ENCODE data around the gene KLC1.

Gene KLC1

DNA sequence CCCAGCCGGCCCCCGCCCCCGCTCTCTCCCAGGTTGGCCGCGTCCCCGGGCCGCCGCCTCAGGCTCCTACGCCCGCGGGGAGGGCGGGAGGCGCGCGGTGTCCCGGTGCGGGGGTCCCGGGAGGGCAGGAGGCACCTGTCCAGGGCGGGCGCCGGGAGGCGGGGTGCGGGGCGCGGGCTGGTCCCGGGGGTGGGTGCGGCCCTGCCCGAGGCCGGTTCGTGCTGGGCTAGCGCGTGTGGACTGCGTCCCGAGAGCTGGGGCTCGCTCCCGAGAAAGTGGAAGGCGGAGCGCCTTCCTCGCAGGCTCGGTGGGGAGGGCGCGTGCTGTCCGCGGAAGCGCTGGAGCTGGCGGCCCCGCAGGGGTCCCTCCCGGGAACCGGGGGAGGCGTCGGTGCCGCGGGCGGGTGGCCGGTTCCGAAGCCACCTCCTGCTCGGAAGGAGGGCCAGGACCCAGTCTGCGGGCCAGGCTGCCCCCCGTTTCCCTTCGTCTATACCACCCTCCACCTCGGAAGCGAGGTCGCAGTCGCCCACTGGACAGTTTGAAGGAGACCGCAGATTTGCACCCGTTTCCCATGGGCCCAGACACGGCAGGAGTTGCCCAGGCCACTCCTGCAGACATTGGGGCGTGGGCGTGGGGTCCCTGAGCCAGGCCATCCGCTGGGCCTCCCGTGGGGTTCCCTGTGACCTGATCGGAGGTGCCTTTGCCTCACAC is 87.2 kb downstream of the KLC1 start:
- Mint-ChIP-seq H3K27me3 (no peaks in the 10 kb centered on the region), H3K4me3 (peak overlapping the region; percentile 95), H3K27ac (no peak overlapping the region), H3K4me1 (peaks cover 73% of the 10 kb centered on the region), H3K36me3 (peaks cover 3% of the 10 kb centered on the region), H3K9me3 (no peaks in the 10 kb centered on the region)
- DNase-seq, result peak; percentile 60
- CTCF ChIA-PET, result no interaction called here

DNA sequence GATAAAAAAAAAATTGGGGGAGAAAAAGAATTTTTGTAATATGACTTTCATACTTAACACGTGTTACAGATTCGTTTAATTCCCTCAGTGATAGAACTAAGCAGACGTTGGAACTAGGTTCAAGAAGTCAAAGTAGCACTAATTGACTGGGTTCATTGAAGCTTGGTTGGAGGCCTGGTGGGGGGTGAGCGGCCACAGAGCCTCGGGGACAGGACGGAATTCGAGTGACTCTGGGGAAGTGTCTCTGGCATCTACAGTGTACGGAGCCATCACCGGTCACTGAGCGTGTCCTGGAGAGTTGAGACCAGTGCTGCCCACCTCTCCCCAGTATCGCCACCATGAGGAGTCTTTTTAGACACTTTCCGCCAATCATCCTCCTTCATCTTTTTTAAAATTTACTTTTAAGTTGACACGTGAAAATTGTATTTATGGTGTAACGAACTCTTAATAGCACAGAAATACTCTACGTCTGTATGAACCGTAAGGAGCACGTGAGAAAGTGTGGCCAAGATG is 87.9 kb downstream of the KLC1 start:
- peaks cover 66% of the 10 kb centered on the region for H3K4me1 Mint-ChIP-seq
- H3K9me3 Mint-ChIP-seq, result no peaks in the 10 kb centered on the region
- peaks cover 3% of the 10 kb centered on the region for H3K36me3 Mint-ChIP-seq
- H3K27ac Mint-ChIP-seq, result no peak overlapping the region
- no peaks in the 10 kb centered on the region for H3K27me3 Mint-ChIP-seq
- no peak for DNase-seq
- peak overlapping the region; percentile 76 for H3K4me3 Mint-ChIP-seq
- CTCF ChIA-PET, result no interaction called here

DNA sequence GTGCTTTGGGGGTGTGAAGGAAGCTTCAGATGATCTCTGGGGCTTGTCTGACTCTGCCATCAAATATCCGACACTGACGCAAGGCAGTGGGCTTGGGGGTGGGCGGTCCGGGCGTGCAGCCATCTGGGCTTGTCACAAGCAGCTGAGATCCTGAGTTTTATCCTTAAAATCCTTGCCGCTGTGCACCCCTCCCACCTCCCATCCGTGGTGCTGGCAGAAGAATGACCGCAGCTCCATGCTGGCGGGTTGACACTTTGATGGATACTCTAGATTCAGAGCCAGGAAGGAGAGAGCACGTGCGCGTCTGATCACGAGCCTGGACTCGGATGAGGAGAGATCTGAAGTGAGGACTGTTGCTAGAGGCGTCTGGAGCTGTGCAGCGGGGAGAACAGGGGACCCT is 89.6 kb downstream of the KLC1 start:
- no peak overlapping the region for H3K4me3 Mint-ChIP-seq
- CTCF ChIA-PET, result no interaction called here
- H3K27ac Mint-ChIP-seq, result no peak overlapping the region
- no peaks in the 10 kb centered on the region for H3K27me3 Mint-ChIP-seq
- H3K36me3 Mint-ChIP-seq, result peaks cover 3% of the 10 kb centered on the region
- peaks cover 50% of the 10 kb centered on the region for H3K4me1 Mint-ChIP-seq
- DNase-seq, result no peak
- H3K9me3 Mint-ChIP-seq, result no peaks in the 10 kb centered on the region

DNA sequence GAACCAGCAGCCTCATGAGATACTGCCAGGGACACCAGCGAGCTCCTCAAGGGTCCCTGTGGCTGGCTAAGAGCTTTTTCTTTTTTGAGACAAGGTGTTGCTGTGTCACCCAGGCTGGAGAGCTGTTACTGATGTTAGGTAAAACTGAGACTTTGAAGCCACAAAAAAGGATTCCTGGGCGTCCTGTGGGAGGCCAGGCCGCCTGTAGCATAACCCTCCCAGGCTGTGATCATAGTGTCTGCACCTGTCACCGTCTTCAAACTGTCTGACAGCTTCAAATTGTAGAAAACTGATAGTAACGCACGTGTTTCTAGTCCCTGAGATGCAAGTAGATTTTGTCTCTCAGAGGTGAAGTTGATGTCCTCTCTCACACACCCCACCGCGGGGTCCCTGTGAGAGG is 90.7 kb downstream of the KLC1 start:
- CTCF ChIA-PET, result no interaction called here
- Mint-ChIP-seq H3K27ac (no peak overlapping the region), H3K4me1 (peaks cover 39% of the 10 kb centered on the region), H3K9me3 (no peaks in the 10 kb centered on the region), H3K4me3 (no peak overlapping the region), H3K27me3 (no peaks in the 10 kb centered on the region), H3K36me3 (peaks cover 3% of the 10 kb centered on the region)
- DNase-seq, result no peak

DNA sequence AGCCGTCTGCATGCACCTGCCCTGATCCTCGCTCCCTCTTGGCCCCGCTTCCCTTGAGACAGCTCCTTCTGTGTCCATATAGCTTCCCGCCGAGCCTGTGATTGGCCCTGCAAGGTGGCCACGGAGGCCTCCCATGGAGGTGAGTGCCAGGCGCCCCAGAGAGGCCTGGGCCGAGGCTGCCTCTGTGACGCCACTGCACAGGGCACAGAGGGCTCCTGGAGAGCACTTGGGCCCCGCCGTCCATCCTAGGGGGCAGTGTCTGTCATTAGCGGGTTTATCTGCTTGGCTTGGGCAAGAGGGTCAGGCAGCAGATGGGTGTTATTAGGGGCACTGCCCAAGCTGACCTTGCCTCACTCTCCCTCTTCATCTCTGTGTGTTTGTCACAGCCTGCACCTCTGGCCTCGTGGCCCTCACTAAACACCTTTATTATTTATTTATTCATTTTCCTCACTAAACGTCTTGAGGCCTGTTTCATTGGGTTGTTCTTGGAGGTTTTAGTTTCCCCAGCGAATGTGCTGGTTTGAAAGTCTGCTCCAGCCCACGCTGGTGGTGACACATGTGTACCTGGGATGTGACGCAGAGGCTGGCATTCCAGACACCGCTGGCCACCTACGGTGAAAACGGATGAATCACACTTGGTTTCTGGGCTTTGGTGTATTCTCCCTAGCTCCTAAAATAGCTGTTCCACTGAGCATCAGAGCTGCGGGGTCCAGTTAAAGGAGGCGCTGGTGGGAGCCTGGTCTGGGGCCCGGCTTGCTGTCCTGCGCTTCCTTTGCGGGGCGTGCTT is 92.5 kb downstream of the KLC1 start:
- Mint-ChIP-seq H3K36me3 (peaks cover 1% of the 10 kb centered on the region), H3K9me3 (no peaks in the 10 kb centered on the region), H3K27me3 (no peaks in the 10 kb centered on the region), H3K4me1 (peaks cover 35% of the 10 kb centered on the region), H3K4me3 (no peak overlapping the region), H3K27ac (no peak overlapping the region)
- CTCF ChIA-PET, result no interaction called here
- no peak for DNase-seq

DNA sequence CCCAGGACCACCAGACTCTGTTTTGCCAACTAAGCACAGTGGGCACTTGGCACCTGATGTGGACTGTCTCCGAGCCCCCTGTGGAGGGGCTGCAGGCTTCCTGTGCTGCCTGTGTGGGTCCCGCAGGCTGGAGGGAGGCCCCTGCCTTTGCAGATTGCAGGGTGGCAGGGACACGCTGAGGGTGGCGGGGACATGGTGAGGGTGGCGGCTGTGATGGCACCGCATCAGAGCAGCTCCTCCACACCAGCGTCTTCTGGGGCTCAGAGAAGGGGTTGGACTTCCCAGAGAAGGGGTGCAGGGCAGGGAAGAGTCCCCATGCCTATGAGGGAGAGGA is 94.7 kb downstream of the KLC1 start:
- no peaks in the 10 kb centered on the region for H3K36me3 Mint-ChIP-seq
- DNase-seq, result no peak
- no peak overlapping the region for H3K27ac Mint-ChIP-seq
- H3K4me3 Mint-ChIP-seq, result no peak overlapping the region
- no peaks in the 10 kb centered on the region for H3K27me3 Mint-ChIP-seq
- CTCF ChIA-PET, result no interaction called here
- H3K4me1 Mint-ChIP-seq, result peaks cover 16% of the 10 kb centered on the region
- no peaks in the 10 kb centered on the region for H3K9me3 Mint-ChIP-seq

DNA sequence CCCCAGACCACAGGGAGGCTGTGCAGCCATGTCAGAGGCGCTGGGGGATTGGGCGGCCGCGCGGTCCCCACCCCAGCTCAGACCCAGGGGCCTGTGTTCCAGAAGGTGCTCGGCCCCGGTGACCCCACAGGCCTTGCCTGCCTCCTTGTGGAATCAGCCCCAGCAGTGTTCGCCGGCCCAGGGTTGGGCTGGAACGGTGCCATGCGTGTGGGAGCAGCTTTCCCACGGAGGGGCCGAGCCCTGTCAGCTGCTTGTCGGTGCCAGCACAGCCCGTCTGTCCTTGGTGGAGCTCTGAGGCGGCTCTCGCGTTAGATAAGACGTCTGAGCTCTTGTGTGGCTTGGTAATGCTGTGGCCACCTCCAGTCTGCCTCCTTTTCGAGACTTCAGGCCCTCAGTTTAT is 95.1 kb downstream of the KLC1 start:
- no peak overlapping the region for H3K27ac Mint-ChIP-seq

DNA sequence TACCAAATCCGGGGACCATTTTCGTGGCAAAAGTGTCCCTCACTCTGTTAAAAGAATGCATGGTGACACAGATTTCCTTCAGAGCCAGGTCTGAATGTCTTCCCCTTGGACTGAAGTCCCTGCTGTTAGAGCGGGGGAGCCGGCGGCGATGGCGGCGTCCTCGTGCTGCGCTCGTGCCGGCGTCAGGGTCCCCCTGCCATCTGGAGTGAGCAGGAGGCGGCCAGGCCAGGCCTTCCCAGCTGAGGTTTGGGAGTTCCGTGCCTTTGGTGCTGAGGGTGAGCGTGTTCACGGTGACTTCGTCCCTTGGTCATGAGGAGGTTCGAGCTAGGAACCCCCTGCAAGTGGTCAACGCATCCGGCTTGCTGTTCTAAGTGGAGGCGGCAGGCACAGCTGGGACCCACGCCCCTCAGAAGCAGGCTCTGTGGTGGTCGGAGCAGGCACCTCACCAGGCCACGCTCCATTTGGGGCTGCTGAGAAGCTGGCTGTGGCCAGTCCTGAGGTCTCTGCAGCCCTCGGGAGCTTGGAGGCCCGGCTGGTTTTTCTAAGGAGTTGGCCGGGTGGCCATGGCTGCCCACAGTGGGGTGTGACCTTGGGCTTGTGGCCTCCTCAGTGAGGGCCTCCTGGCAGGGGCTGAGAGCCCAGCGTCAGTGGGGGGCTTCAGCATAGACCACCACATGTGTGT is 96.1 kb downstream of the KLC1 start:
- DNase-seq, result no peak

More for the DNA sequence above, 95.1 kb downstream of the KLC1 start:
- CTCF ChIA-PET, result no interaction called here
- Mint-ChIP-seq H3K4me3 (no peak overlapping the region), H3K9me3 (no peaks in the 10 kb centered on the region), H3K27me3 (no peaks in the 10 kb centered on the region), H3K36me3 (no peaks in the 10 kb centered on the region), H3K4me1 (peaks cover 12% of the 10 kb centered on the region)
- no peak for DNase-seq

DNA sequence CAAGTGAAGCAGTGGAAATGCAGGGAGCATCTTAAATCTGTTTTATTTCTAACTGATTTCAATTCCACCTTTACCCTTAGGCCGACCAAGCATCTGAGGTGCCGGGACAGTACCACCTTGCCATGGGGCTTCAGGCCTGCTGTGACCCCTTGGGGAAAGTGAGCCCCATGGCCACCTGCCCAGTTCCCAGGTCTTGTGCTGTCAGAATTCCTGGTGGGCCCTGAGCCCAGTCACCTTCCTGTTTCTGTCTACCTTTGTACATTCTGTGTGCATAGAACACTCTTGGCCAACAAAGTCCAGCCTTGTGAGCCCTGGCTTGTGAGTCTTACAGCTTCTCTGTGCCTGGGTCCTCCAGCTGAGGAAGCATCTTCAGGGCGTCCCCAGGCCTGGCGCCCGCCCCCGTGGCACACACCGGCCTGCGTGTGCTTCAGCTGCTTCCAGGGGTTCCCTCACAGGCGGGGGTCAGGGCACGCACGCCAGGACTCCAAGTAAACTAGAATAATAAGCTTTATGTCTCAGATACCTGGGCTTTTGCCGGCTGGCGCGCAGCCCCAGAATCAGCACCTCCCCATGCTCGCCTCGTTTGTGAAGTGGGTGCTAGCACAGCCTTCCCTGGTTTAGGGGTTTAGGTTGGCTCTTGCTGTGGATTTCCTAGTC is 96.9 kb downstream of the KLC1 start:
- H3K9me3 Mint-ChIP-seq, result no peaks in the 10 kb centered on the region
- no peak overlapping the region for H3K27ac Mint-ChIP-seq
- peaks cover 1% of the 10 kb centered on the region for H3K36me3 Mint-ChIP-seq
- no peaks in the 10 kb centered on the region for H3K4me1 Mint-ChIP-seq
- H3K4me3 Mint-ChIP-seq, result no peak overlapping the region
- CTCF ChIA-PET, result no interaction called here
- no peak for DNase-seq
- no peaks in the 10 kb centered on the region for H3K27me3 Mint-ChIP-seq

More for the DNA sequence above, 96.1 kb downstream of the KLC1 start:
- peaks cover 1% of the 10 kb centered on the region for H3K36me3 Mint-ChIP-seq
- H3K27me3 Mint-ChIP-seq, result no peaks in the 10 kb centered on the region
- H3K4me3 Mint-ChIP-seq, result no peak overlapping the region
- no peaks in the 10 kb centered on the region for H3K9me3 Mint-ChIP-seq
- peaks cover 2% of the 10 kb centered on the region for H3K4me1 Mint-ChIP-seq
- CTCF ChIA-PET, result no interaction called here
- no peak overlapping the region for H3K27ac Mint-ChIP-seq

DNA sequence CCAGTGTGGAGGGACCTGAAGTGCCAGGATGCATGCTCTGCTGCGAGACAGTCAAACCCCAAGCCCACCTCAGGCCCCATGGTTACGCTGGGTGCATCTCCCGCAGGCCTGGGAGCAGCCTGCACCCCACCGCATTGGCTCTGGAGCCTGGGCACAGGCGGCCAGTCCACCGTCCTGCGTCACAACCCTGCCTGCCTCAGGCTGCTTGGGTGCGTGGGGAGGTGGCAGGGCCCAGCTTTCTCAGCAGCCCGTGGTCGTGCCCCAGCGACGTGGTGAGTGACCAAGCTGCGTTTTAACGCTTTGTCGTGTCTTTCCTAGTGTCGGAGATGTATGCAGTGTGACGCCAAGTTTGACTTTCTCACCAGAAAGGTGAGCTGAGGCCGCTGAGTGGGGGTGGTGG is 97.5 kb downstream of the KLC1 start:
- H3K9me3 Mint-ChIP-seq, result no peaks in the 10 kb centered on the region
- no peak overlapping the region for H3K27ac Mint-ChIP-seq
- H3K36me3 Mint-ChIP-seq, result peaks cover 1% of the 10 kb centered on the region
- DNase-seq, result no peak
- no peak overlapping the region for H3K4me3 Mint-ChIP-seq
- CTCF ChIA-PET, result no interaction called here
- no peaks in the 10 kb centered on the region for H3K4me1 Mint-ChIP-seq
- H3K27me3 Mint-ChIP-seq, result no peaks in the 10 kb centered on the region

DNA sequence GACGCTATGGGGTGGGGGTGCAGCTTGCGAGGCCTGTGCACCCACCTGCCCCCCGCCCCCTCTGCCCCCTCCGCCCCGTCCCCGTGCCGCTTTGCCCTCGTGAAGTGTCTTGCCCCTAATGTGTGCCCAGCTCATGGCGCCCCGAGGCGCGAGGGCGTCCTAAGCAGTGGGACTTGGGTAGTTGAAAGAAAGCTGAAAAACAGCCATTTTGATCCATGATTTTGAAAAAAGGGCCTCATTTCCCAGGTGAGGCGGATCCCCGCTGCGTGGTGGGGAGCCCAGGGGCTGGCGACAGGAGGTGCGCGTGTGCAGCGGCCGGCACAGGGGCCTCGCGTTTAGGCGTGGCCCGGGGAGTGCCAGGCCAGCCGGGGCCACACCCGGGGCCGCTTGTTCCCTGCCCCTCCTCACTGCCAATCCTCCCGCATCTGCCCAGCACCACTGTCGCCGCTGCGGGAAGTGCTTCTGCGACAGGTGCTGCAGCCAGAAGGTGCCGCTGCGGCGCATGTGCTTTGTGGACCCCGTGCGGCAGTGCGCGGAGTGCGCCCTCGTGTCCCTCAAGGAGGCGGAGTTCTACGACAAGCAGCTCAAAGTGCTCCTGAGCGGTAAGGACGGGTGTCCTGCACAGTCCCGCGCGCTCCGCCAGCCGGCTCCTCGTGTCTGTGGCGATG is 98.4 kb downstream of the KLC1 start:
- CTCF ChIA-PET, result no interaction called here
- H3K27ac Mint-ChIP-seq, result no peak overlapping the region

DNA sequence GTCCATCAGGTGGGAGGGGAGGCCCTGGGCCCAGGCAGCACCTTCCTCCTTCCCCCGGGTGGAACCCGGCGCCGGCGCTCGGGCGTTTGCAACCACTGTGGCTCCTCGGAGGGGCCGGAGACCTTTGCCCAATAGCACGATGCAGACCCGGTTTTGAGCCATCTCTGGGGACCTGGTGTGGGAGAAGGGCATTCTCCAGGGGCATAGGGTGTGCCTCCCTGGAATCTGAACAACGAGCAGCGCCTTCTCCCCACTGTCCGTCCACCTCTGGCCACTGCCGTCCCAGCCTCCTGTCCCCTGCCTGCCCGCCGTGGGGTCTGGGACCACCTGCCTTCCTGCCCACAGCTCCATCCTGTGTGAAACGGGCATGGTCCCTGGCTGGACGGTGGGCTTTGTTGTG is 99.1 kb downstream of the KLC1 start:
- Mint-ChIP-seq H3K9me3 (no peaks in the 10 kb centered on the region), H3K4me1 (no peaks in the 10 kb centered on the region), H3K27ac (no peak overlapping the region), H3K4me3 (no peak overlapping the region), H3K36me3 (peaks cover 5% of the 10 kb centered on the region), H3K27me3 (no peaks in the 10 kb centered on the region)
- CTCF ChIA-PET, result no interaction called here
- DNase-seq, result no peak

More for the DNA sequence above, 98.4 kb downstream of the KLC1 start:
- Mint-ChIP-seq H3K9me3 (no peaks in the 10 kb centered on the region), H3K27me3 (no peaks in the 10 kb centered on the region), H3K4me1 (no peaks in the 10 kb centered on the region), H3K36me3 (peaks cover 1% of the 10 kb centered on the region), H3K4me3 (no peak overlapping the region)
- no peak for DNase-seq

DNA sequence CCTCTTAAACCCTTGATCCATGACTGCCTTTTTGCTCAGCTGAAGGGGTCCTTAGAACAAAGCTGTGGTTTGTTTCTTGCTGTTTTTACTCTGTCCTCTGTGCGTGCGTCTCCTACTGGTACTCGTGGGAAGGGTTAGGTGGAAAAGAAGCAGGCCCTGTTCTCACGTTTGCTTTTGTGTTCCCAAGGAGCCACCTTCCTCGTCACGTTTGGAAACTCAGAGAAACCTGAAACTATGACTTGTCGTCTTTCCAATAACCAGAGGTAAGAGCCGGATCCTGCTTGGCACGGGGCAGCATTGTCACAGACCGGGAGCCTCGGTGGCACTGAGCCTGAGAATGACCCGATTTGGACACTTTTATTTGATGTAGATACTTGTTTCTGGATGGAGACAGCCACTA is 99.7 kb downstream of the KLC1 start:
- Mint-ChIP-seq H3K4me1 (no peaks in the 10 kb centered on the region), H3K9me3 (no peaks in the 10 kb centered on the region), H3K27ac (no peak overlapping the region), H3K36me3 (peaks cover 5% of the 10 kb centered on the region), H3K27me3 (no peaks in the 10 kb centered on the region), H3K4me3 (no peak overlapping the region)
- no peak for DNase-seq
- CTCF ChIA-PET, result no interaction called here

All from activated naive CD4-positive, alpha-beta T cell treated with anti-CD3 and anti-CD28 coated beads, Interleukin-2, amount 10 ng/mL, durations not matched to agents 7 days and 5 days (primary cell).